Colonic mucosa (tissue), 4 donors: ENCODE measurements around the gene RBM47. TPM values are rescaled to one million over a fixed set of nuclear protein-coding genes. Genes with fewer than 3 reads are reported as not detected.

Experiments used
- DNase-seq: peaks from one replicate; pipeline ENCODE4 v3.0.0-alpha.2; 2020
- H3K27ac ChIP-seq: fragments of 200-600 bp; one replicate; pipeline ENCODE4 v1.8.0; 2021
- H3K27me3 ChIP-seq: fragments of 200-600 bp; one replicate; pipeline ENCODE4 v1.8.0; 2021
- H3K36me3 ChIP-seq: fragments of 200-600 bp; one replicate; pipeline ENCODE4 v1.8.0; 2021
- H3K4me1 ChIP-seq: fragments of 200-600 bp; one replicate; pipeline ENCODE4 v1.8.0; 2021; ENCODE audit warnings: mild to moderate bottlenecking
- H3K4me3 ChIP-seq: fragments of 200-600 bp; one replicate; pipeline ENCODE4 v1.8.0; 2021
- H3K9ac ChIP-seq, 2 donors: one replicate each; pipeline ENCODE4 v1.7.0; 2013; ENCODE audit warnings: control low read depth in 2 of 2, low read depth in 2 of 2, low read length in 2 of 2
- H3K9me3 ChIP-seq: fragments of 200-600 bp; one replicate; pipeline ENCODE4 v1.8.0; 2021
- CTCF ChIP-seq: fragments of 200-600 bp; IDR thresholded peaks from one replicate; pipeline ENCODE4 v1.8.0; 2022; ENCODE audit warnings: antibody characterized with exemption, mild to moderate bottlenecking
- intact Hi-C: fragments of 100-400 bp; cut with DNase I; formaldehyde crosslinking; loops from one replicate; pipeline ENCODE4 v1.14.1; 2022
- total RNA-seq, 2 donors: library from RNA; stranded (reverse); fragmentation: NEBNext Ultra II Directional in 1 of 2; extraction: Animal tissue kit (Norgen Biotek cat#: 25700) in 1 of 2; gene quantifications; one replicate each; pipeline ENCODE4 v1.2.1, GENCODE V29; 2021
- donor health status: healthy.
- donor health status: DM: no; HTN: no; CAD: no.
- donor health status: DM: no; HTN: no; CAD: no.

Gene RBM47
- total RNA-seq, 2 donors from 2014 or later = 279 to 281 TPM

GRCh38 chr4:40506492-40506891 is 123.2 kb downstream of the RBM47 start:
- intact Hi-C loops = loop anchor here (5.0 kb wide), 1 partner anchor 134 kb away; no protein-coding TSS in a partner anchor
- H3K4me3 ChIP-seq = no peak overlapping the region
- no peaks in the 10 kb centered on the region for H3K36me3 ChIP-seq
- no peaks in the 10 kb centered on the region for H3K27me3 ChIP-seq
- no peak overlapping the region for H3K27ac ChIP-seq
- no peaks in the 10 kb centered on the region for H3K4me1 ChIP-seq
- no peaks in the 10 kb centered on the region for H3K9me3 ChIP-seq
- no peak overlapping the region for H3K9ac ChIP-seq
- no peak for DNase-seq
- no peak for TF ChIP-seq CTCF

GRCh38 chr4:40506066-40506465 is 123.6 kb downstream of the RBM47 start:
- Histone ChIP-seq H3K4me3 (no peak overlapping the region), H3K27me3 (no peaks in the 10 kb centered on the region), H3K4me1 (no peaks in the 10 kb centered on the region), H3K9me3 (no peaks in the 10 kb centered on the region), H3K9ac (no peak overlapping the region), H3K36me3 (no peaks in the 10 kb centered on the region), H3K27ac (no peak overlapping the region)
- TF ChIP-seq CTCF = no peak
- no peak for DNase-seq
- intact Hi-C loops = loop anchor here (5.0 kb wide), 1 partner anchor 134 kb away; no protein-coding TSS in a partner anchor

- Histone ChIP-seq H3K4me3 (no peak overlapping the region), H3K27me3 (no peaks in the 10 kb centered on the region), H3K36me3 (no peaks in the 10 kb centered on the region), H3K9ac (no peak overlapping the region), H3K27ac (no peak overlapping the region), H3K9me3 (no peaks in the 10 kb centered on the region), H3K4me1 (no peaks in the 10 kb centered on the region)
- intact Hi-C loops = no loop called here
- TF ChIP-seq CTCF = no peak
- no peak for DNase-seq
Measured at GRCh38 chr4:40502934-40503333, 126.7 kb downstream of the RBM47 start.

- no peak overlapping the region for H3K9ac ChIP-seq
- H3K36me3 ChIP-seq = no peaks in the 10 kb centered on the region
- no peaks in the 10 kb centered on the region for H3K9me3 ChIP-seq
- no peak overlapping the region for H3K4me3 ChIP-seq
- no peak overlapping the region for H3K27ac ChIP-seq
- DNase-seq = no peak
- no peaks in the 10 kb centered on the region for H3K27me3 ChIP-seq
- TF ChIP-seq CTCF = no peak
- no peaks in the 10 kb centered on the region for H3K4me1 ChIP-seq
- intact Hi-C loops = no loop called here
Measured at GRCh38 chr4:40502220-40502619, 127.4 kb downstream of the RBM47 start.

- TF ChIP-seq CTCF = no peak
- no peaks in the 10 kb centered on the region for H3K4me1 ChIP-seq
- H3K27me3 ChIP-seq = no peaks in the 10 kb centered on the region
- H3K27ac ChIP-seq = no peak overlapping the region
- no peak for DNase-seq
- H3K9me3 ChIP-seq = no peaks in the 10 kb centered on the region
- H3K36me3 ChIP-seq = no peaks in the 10 kb centered on the region
- intact Hi-C loops = no loop called here
- H3K9ac ChIP-seq = no peak overlapping the region
- H3K4me3 ChIP-seq = no peak overlapping the region
Measured at GRCh38 chr4:40500781-40501180, 128.9 kb downstream of the RBM47 start.

GRCh38 chr4:40493160-40493559 is 136.5 kb downstream of the RBM47 start:
- no peaks in the 10 kb centered on the region for H3K36me3 ChIP-seq
- H3K4me1 ChIP-seq = peaks cover 8% of the 10 kb centered on the region
- H3K9me3 ChIP-seq = no peaks in the 10 kb centered on the region
- no peak for TF ChIP-seq CTCF
- intact Hi-C loops = no loop called here
- H3K27ac ChIP-seq = no peak overlapping the region
- no peaks in the 10 kb centered on the region for H3K27me3 ChIP-seq
- peak; percentile 13 for DNase-seq
- no peak overlapping the region for H3K4me3 ChIP-seq
- H3K9ac ChIP-seq = no peak overlapping the region
